Measurements from ENCODE around the gene LRP5.

Gene LRP5

DNA sequence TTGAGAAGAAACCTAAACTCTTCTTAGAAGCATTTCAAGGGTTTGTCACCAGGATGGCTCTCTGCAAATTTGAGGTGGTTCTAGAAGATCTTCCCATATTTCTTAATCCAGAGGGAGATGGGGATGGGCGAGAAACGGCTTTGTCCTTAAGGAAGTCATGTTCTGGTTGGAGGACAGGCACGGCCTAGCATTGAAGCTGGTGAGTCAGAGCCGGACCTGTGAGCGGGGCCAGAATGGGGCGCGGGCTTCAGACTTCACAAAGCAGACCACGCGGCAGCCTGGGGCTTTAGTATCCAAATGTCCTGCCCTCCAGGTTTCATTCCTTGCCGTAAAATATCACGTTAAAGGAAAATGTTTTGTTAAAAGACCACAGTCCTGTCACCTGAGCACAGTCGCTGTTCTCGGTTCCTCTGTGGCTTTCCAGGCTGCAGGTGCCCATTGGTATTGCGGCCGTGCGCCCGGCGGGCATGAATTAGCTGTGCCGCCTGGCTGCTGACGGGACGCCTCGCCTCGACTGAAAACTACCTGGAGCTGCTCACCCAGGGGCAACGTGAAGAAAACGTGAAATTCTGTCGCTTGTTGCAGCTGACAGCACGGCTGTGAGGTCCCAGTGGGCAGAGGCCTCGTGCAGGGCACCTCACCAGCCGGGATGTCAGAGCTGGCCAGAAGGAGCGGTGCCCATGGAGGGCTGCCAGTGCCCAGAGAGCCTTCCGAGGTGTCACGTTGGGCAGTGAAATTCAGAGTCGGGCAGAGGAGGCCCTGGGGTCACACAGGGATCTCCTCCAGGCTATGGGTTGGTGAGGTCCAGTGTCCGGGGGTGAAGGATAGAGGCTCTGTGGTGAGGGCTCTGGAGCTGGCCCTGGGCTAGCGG, 59.0 kb downstream of the LRP5 start:
- no peak for DNase-seq

DNA sequence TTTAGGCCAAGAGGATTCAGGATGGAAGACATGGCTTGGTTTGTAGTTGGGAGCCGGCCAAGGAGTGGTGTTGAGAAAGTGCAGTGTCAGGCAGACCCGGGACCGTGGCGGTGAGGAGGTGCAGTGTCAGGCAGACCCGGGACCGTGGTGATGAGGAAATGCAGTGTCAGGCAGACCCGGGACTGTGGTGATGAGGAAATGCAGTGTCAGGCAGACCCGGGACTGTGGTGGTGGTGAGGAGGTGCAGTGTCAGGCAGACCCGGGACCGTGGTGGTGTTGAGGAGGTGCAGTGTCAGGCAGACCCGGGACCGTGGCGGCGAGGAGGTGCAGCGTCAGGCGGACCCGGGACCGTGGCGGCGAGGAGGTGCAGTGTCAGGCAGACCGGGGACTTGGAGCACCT, 59.7 kb downstream of the LRP5 start:
- no peak for DNase-seq

DNA sequence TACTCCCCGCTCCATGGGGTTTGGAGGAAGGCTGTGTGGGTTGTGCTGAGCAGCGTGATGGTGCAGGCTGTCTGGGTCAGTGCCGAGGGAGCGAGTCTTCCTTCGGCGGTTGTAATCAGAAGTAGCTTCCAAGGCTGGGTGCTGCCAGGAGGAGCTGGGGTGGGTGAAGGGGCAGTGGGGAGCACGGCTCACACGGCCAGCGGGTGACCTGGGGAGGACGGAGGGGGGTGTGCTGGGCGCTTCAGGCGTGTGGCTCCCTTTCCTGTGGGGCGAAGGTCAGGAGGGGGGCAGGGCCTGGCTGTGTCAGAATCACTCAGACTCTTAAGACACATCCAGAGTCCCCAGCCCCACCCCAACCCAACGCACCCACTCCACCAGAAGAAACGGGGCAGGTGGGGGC, 60.2 kb downstream of the LRP5 start:
- no peak for DNase-seq

DNA sequence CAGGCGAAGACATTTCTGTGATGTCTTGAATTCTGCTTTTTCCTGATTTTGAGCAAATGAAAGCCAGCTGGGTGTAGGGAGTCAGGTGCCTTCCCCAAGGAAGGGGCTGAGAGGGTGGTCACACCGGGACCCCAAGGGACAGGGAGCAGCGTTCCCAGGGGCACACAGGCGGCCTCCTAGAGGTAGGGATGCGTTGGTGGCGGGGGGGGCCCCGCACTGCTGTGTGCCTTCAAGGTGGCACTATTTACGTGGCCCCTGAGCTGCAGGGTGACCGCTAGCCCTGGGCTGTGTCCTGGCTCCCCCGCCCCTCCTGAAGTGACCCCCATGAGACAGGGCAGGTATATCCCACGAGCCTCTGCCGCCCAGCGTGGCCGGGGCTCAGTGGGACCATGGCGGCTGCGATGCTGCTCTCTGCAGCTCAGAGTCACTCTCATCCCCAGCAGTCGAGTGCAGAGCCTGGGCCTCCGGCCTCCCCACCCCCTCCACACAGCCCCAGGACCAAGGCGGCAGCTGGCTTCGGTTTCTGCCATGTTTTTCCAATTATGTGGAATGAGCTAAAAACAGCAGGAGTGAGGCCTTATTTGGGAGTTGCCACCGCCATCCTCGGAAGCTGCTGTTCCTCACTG, 60.9 kb downstream of the LRP5 start:
- no peak for DNase-seq

DNA sequence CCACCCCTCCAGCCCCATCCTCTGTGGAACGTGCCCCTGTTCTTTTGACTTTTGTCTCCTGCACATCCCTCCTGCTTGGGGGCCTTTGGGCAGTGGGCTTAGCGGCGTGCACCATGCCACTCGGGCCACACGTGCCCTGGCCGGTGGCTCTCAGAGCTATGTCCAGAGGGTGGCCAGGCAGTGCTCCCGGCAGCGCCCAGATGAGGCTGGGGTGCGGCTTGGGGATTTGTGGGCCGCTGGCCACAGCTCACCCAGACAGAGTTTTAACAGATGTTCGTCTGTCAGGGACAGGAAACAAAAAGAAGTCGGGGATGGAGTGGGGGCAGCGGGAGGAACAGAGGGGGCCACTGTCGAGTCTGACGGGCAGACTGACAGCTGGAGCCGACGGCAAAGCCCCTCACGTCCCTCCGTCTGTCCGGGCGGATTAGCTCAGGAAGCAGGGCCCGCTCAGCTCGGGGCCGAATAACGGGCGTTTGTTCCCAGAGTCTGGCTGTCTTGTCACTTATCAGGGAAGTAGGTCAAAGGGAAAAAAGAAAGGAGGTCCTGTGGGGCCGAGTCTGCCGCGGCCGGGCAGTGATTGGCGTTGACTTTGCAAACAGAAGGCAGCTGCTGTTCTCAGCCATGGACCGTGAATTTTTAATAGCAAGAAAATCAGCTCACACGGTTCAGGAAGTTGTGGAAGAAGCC, 61.6 kb downstream of the LRP5 start:
- peak in 10 of 14 donors; percentile 7 to 51 (median 34) for DNase-seq

DNA sequence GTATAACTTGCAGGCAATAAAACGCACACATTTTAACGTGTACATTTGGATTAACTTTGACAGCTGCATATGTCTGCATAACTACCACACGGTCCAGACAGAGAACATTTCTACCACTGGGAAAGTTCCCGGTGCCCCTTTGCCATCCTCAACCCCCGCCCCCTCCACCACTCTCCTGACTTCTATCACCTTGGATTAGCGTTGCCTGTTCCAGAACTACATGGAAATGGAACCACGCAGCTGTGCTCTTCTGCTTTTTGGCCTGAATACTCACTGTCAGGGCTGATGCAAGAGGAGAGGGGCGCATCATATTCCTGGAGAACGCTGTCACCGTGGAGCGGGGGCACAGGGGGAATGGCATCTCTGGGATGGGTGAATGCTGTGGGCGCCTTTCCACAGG, 62.1 kb downstream of the LRP5 start:
- no peak for DNase-seq

DNA sequence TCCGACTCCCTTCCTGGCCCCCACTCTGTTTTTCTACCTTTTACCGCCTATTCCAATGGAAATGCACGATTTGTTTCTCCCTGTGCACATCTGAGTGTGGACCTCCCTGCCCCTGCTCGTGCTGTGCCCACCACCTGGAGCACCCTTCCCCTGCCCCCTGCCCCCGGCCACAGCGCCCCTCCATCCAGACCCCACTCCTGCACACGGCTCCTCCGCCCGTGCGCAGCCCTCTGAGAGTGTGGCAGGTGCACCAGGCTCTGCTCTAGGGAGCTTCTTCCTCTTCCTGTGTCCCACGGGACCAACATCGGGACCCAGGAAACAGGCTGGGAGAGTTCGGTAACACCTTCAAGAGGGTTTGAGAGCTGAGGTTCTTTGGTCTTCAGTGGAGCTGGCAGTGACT, 62.9 kb downstream of the LRP5 start:
- DNase-seq = no peak

DNA sequence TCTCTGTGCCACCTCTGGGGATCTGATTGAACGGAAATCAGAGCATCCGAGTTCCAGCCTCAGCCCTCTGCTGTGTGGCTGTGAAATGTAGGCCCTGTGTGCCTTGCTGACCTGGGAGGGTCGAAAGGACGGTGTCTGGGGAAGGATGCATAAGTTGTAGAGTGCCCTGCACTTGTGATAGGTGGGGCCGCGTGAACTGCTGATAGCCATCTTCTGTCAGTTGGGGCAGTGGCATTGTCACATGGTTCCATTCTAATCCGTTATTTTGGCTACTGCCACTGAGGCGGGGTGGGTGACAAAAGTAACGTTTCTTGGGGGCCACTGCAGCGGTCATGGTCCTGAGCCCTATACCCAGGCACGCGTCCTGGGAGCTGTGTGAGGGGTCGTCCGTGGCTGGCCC, 63.4 kb downstream of the LRP5 start:
- DNase-seq = no peak

DNA sequence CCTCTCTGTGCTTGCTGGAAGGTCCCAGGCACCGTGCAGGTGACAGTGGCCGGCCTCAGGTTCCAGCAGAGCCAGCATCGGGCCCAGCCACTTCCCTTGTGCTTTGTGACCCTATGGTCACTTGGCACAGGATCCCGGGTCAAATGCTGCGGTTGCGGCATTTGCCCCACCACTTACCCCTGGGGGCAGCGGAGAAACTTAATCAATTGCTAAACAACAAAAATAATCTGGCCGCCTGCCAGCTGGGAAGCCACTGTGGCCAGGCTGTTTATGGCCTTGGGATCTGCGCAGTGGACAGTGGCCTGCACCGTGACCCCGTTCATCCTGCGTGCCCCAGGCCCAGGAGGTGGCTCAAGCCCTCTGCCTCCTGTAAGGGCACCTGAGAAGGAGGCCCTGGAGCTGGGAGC, 65.0 kb downstream of the LRP5 start:
- DNase-seq = no peak

DNA sequence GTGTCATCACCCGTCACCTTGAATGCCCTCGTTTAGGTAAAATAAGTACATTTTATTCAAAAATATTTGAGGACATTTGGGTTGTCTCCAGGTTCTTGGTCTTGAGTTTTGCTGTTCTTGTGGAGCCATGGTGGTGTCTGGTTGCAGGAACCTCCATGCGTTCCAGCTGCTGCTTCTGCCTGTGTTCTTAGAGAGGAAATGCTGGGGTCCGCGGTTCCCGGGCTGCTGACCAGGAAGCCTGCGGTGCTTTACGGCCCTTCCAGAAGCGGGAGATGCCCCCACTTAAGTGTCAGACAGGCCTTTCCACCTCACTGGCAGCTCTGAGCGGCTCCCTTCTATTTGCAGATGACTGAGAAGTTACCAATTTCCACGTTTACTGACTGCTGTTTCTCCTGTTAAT, 66.8 kb downstream of the LRP5 start:
- DNase-seq = no peak

DNA sequence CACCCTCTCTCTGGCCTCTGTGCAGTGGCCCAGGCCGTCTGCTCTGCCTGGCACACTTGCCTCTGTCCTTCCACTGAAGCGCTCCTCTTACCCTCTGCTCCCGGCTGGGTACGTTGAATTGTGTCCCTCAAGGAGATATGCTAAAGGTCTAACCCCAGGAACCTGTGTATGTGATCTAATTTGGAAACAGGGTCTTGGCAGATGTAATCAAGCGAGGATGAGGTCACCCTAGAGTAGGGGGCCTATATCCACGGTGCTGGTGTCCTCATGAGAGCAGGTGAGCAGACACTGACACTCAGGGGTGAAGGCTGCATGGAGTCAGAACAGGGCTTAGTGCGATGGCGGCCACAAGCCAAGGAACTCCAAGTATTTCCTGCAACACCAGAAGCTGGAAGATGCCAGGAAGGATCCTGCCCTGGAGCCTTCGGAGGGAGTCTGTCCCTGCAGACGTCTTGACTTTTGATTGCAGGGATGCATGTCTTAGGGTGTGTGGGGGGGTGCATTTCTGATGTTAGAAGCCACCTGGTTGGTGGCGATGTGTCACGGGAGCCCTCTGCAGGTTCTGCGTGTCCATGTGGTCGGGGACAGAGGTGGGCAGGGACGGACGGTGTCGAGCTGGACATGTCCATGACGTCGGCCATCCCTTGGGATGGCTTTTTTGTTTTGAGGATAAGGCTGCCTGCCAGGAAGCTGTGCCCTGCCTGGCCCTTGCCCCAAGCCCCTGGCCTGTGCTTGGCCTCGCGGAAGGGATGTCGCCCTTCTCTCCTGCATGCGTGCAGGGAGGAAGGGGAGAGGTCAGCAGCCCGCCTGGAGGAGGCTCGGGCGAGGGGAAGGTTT, 68.6 kb downstream of the LRP5 start:
- DNase-seq = no peak

DNA sequence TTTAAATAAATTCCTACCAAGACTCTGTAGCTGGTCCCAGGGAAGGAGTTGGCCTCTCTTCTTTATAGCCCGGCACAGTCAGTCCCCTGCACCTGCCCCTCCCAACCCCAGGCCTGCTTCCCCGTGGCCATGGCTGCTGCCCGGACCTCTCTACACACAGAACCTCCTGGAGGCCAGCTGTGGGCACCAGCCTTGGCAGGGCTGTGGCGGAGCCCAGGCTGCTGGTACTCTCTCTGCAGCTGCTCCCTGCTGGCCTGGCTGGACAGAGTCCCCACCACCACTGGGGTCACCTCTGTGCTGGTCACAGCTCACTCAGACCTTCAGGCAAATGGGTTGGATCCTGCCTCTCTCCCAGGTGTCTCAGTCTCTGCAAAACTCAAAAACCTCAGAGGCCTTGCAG, 69.3 kb downstream of the LRP5 start:
- peak in 1 of 14 donors; percentile 20 for DNase-seq

DNA sequence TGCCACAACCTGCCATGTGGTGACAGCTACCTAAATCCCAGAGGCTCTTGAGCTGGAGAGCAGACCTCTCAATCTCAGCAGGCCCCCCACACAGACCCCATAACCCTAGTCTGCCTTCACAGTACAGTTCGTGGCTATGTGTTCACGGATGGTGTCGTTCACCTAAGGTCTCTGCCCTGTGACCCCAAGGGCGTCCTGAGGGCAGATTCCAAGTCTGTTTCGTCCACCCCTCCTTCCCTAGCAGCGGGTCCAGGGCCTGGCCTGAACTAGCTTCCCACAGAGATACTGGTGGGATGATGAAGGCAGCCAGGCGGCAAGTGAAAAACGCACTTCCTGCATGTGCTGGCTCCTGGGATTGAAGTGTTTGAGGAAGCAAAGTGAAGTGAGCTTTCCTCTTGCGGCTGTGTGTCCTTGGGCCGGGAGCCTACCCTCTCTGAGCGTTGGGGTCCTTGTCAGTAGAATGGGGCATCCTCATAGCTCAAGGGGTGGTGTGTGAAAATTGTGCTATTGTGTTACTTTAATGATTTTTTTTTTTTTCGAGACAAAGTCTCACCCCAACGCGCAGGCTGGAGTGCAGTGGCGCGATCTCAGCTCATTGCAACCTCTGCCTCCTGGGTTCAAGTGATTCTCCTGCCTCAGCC, 70.1 kb downstream of the LRP5 start:
- DNase-seq = no peak

DNA sequence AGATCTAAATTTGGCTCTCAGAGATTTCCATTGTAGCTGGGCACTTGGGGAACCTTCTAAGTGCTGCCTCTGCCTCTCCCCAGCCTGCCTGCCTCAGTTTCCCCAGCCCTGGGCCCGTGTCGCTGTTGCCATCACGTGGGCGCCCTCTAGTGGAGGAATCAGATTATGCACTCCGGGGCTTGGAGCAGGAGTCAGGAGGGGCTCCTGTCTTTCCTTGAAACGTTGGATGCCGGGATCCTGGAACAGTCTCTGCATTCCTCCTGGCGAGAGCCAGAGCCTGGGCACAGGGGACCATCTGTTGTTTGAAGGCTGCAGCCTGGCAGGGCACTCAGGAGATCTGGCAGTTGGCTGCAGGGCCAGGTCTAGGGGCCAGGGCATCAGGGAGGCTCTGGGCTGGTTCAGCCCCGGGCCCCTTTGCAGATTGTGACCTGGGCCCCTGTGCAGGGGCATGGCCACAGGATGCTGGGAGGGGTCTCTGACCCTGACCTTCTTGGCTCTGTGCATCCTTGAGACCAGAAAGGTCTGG, 71.6 kb downstream of the LRP5 start:
- peak in 9 of 14 donors; percentile 10 to 60 (median 23) for DNase-seq

DNA sequence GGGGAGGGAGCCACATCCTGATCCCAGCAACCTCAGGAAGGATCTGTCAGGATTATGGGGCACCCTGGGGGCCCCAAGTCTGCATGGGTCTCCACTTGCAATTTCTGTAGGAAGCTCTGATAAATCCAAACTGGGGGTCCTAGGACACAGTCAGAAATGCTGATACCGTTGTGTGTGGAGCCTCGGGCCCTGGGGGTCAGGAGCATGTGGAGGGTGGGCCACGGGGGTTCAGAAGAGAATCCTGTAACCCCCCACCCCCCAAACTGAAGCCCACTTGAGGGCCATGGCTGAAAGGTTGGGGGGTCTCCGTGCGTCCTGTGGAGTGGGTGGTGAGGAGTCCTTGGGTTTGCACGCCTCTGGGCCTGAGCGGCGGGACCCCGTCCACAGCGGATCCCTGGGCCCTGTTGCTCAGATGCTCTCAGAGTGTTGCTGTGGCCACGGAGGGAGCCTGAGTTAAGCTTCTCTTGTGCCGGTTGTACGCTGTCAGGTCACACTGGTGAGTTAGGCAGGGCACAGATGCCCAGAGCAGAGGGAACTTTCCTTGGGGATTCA, 72.2 kb downstream of the LRP5 start:
- no peak for DNase-seq

DNA sequence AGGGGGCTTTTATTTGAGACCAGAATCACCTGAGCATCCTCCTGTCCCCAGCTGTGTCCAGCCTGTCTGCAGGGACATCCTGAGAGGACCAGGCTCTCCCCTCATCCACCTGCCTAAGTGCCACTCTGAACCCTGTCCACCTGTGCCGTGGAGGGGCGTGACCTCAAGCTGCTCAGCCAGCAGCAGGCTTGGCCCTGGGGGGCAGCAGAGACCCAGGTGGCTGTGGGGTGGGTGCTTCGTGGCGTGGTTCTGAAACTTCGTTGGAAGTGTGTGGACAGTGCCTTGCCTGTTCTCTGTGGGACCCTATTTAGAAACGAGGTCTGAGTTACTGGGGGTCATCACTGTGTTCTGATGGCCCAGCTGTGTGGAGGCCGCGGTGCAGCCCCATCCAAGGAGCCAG, 72.7 kb downstream of the LRP5 start:
- no peak for DNase-seq

DNA sequence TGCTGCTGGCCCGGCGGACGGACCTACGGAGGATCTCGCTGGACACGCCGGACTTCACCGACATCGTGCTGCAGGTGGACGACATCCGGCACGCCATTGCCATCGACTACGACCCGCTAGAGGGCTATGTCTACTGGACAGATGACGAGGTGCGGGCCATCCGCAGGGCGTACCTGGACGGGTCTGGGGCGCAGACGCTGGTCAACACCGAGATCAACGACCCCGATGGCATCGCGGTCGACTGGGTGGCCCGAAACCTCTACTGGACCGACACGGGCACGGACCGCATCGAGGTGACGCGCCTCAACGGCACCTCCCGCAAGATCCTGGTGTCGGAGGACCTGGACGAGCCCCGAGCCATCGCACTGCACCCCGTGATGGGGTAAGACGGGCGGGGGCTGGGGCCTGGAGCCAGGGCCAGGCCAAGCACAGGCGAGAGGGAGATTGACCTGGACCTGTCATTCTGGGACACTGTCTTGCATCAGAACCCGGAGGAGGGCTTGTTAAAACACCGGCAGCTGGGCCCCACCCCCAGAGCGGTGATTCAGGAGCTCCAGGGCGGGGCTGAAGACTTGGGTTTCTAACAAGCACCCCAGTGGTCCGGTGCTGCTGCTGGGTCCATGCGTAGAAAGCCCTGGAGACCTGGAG, 74.1 kb downstream of the LRP5 start:
- DNase-seq = no peak

DNA sequence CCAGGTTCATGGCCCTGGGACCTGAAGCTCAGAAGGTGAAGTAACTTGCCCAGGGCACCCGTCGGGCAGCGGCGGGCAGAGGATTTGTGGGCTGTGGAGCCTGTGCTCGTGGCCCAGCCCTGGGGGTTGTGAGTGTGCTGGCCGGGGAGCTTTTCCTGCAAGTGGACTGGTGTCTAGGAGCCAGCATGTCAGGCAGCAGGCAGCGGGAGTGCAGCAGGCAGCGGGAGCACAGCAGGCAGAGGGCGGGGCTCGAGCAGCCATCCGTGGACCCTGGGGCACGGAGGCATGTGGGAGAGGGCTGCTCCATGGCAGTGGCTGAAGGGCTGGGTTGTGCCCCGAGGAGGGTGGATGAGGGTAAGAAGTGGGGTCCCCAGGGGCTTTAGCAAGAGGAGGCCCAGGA, 75.4 kb downstream of the LRP5 start:
- no peak for DNase-seq

DNA sequence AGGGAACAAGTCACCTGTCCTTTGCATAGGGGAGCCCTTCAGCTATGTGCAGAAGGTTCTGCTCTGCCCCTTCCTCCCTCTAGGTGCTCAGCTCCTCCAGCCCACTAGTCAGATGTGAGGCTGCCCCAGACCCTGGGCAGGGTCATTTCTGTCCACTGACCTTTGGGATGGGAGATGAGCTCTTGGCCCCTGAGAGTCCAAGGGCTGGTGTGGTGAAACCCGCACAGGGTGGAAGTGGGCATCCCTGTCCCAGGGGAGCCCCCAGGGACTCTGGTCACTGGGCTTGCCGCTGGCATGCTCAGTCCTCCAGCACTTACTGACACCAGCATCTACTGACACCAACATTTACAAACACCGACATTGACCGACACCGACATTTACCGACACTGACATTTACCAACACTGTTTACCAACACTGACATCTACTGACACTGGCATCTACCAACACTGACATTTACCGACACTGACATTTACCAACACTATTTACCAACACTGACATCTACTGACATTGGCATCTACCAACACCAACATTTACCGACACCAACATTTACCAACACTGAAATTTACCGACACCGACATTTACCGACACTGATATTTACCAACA, 76.3 kb downstream of the LRP5 start:
- no peak for DNase-seq

DNA sequence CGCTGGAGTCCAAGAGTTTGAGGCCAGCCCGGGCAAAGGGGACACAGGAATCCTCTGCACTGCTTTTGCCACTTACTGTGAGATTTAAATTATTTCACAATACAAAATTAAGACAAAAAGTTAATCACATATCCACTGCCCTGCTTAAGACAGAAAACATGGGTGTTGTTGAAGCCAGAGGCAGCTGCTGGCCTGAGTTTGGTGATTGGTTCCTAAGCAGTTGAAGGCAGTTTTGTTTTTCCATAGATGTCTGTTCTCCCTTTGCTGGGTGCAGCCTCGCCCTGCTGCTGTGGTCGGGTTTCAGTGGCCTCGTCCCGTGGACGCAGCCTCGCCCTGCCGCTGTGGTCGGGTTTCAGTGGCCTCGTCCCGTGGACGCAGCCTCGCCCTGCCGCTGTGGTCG, 77.9 kb downstream of the LRP5 start:
- DNase-seq = no peak

DNA sequence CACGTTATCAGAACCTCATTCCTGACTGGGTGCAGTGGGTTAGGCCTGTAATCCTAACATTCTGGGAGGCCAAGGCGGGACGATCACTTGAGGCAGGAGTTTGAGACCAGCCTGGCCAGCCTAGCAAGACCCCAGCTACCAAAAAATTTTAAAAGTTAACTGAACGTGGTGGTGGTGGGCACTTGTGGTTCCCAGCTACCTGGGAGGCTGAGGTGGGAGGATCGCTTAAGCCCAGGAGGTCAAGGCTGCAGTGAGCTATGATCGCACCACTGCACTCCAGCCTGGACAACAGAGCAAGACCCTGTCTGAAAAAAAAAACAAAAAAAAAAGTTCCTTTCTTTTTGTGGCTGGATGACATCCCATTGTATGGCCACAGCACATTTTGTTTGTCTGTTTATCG, 80.4 kb downstream of the LRP5 start:
- no peak for DNase-seq
